Endothelial cell of umbilical vein (primary cell): ENCODE data around the gene TMEM217. TPM values are rescaled to one million over a fixed set of nuclear protein-coding genes. Genes with fewer than 3 reads are reported as not detected.

Experiments
- BruUV-seq: library from RNA; stranded (reverse); fragments of 400-500 nt; replicated peaks from 2 replicates; lab custom pipeline; 2021; lab: Mats Ljungman, UMichigan
- CTCF ChIA-PET: fragments of 300-600, 350-600 bp; sonication (Branson Sonifier 250); formaldehyde crosslinking; loops from one replicate; lab custom pipeline; 2021; ENCODE audit warnings: antibody characterized with exemption, inconsistent platforms; lab: Charles Lee
- POLR2A ChIA-PET: fragments of 300-600, 350-600 bp; sonication (Branson Sonifier 250); formaldehyde crosslinking; loops from one replicate; lab custom pipeline; 2021; ENCODE audit warnings: antibody characterized with exemption, inconsistent platforms; lab: Charles Lee
- DNase-seq: peaks from one replicate; pipeline ENCODE4 v3.0.0-alpha.2; 2011; ENCODE audit warnings: low read depth, low spot score
- FAIRE-seq: peaks from 2 replicates; lab custom pipeline; 2011; peaks lifted over from hg19 to GRCh38; lab: Jason Lieb, UNC
- H2AFZ ChIP-seq: 2 replicates; pipeline ENCODE4 v1.6.0; 2012; ENCODE audit warnings: low read depth, low read length, control low read depth, inconsistent platforms
- H3K27ac ChIP-seq: 2 replicates; pipeline ENCODE4 v1.5.1; 2011; ENCODE audit warnings: low read depth, mild to moderate bottlenecking, control low read depth, low read length, moderate library complexity; ENCODE audit not compliant: insufficient read depth
- H3K27me3 ChIP-seq, 2 experiments: 2 replicates each; pipeline versions ENCODE4 v1.6.0 to v1.6.1; 2011; ENCODE audit warnings: low read length in 2 of 2, mixed read lengths in 1 of 2; ENCODE audit not compliant: control insufficient read depth in 2 of 2, insufficient read depth in 2 of 2
- H3K36me3 ChIP-seq, 2 experiments: 2 replicates in 1 of 2; 3 replicates in 1 of 2; pipeline ENCODE4 v1.5.1; 2011; ENCODE audit warnings: low read length in 2 of 2, mild to moderate bottlenecking in 1 of 2, moderate library complexity in 1 of 2; ENCODE audit not compliant: control insufficient read depth in 2 of 2, insufficient read depth in 2 of 2; ENCODE audit errors: extremely low read depth in 1 of 2
- H3K4me1 ChIP-seq: 3 replicates; pipeline ENCODE4 v1.5.1; 2011; ENCODE audit warnings: mild to moderate bottlenecking, low read length; ENCODE audit not compliant: control insufficient read depth, insufficient read depth; ENCODE audit errors: extremely low read depth
- H3K4me2 ChIP-seq: 2 replicates; pipeline ENCODE4 v1.6.1; 2011; ENCODE audit warnings: low read length, control low read depth, mixed read lengths; ENCODE audit not compliant: insufficient read depth
- H3K4me3 ChIP-seq, 3 experiments: fragments of 200-600 bp in 1 of 3; sonication (generic), shearing (Covaris generic) in 1 of 3; replicated peaks in 1 of 3; 2 replicates each; pipeline ENCODE4 v1.5.1; 2011 to 2016; ENCODE audit warnings: control low read depth in 3 of 3, low read length in 3 of 3, mild to moderate bottlenecking in 2 of 3, inconsistent platforms in 1 of 3, low read depth in 1 of 3, moderate library complexity in 1 of 3; ENCODE audit not compliant: insufficient read depth in 1 of 3
- H3K79me2 ChIP-seq: 2 replicates; pipeline ENCODE4 v1.6.0; 2012; ENCODE audit warnings: low read length, inconsistent platforms; ENCODE audit not compliant: control insufficient read depth, insufficient read depth
- H3K9ac ChIP-seq: replicated peaks from 2 replicates; pipeline ENCODE3; 2011; ENCODE audit warnings: low read length, control low read depth; ENCODE audit not compliant: insufficient read depth; ENCODE audit errors: extremely low read depth
- H3K9me1 ChIP-seq: replicated peaks from 3 replicates; pipeline ENCODE4 v1.6.0; 2011; ENCODE audit warnings: mild to moderate bottlenecking, low read length; ENCODE audit not compliant: control insufficient read depth, insufficient read depth; ENCODE audit errors: extremely low read depth
- H3K9me3 ChIP-seq: replicated peaks from 2 replicates; pipeline ENCODE4 v1.5.1; 2012; ENCODE audit warnings: low read length, inconsistent platforms; ENCODE audit not compliant: control insufficient read depth, insufficient read depth
- H4K20me1 ChIP-seq: replicated peaks from 2 replicates; pipeline ENCODE3; 2011; ENCODE audit warnings: mild to moderate bottlenecking, low read length; ENCODE audit not compliant: control insufficient read depth, insufficient read depth; ENCODE audit errors: extremely low read depth
- FOS ChIP-seq: IDR thresholded peaks from 2 replicates; pipeline ENCODE4 v1.6.1; 2011; ENCODE audit warnings: mild to moderate bottlenecking, low read length, moderate library complexity, borderline replicate concordance; ENCODE audit not compliant: insufficient read depth
- JUN ChIP-seq: IDR thresholded peaks from 2 replicates; pipeline ENCODE4 v1.6.1; 2011; ENCODE audit warnings: borderline replicate concordance, low read depth; ENCODE audit not compliant: insufficient read length, insufficient read depth
- MYC ChIP-seq: IDR thresholded peaks from one replicate; pipeline ENCODE4 v1.6.1; 2011; ENCODE audit warnings: mild to moderate bottlenecking, low read depth, low read length
- POLR2AphosphoS5 ChIP-seq: IDR thresholded peaks from 2 replicates; pipeline ENCODE4 v1.6.1; 2012; ENCODE audit warnings: low read depth, mild to moderate bottlenecking, control low read depth, low read length, moderate library complexity; ENCODE audit not compliant: insufficient read depth
- dilution Hi-C: fragments of 300-500 bp; cut with MboI; formaldehyde crosslinking; loops from one replicate; pipeline ENCODE4 v1.15.0; 2019; ENCODE audit warnings: low sequenced_read_pairs; ENCODE audit not compliant: extremely low pct_ligation_motif_present
- intact Hi-C: fragments of 100-400 bp; cut with micrococcal nuclease; formaldehyde crosslinking; loops from one replicate; pipeline ENCODE4 v1.10.0; 2022
- polyA plus RNA-seq, 4 experiments: library from polyadenylated mRNA; depleted of rRNA in 3 of 4; stranded (reverse) in 3 of 4; unstranded in 1 of 4; fragments of >200 nt; gene quantifications; 2 replicates each; pipeline versions ENCODE4 v1.2.1 to v1.2.3, GENCODE V29; 2011 to 2012; ENCODE audit warnings: missing spikeins in 1 of 4
- total RNA-seq: library from RNA; stranded (reverse); gene quantifications from 2 replicates; pipeline ENCODE4 v1.2.3, GENCODE V29; 2021

Gene TMEM217
- total and polyA plus RNA-seq, 2 donors (not counting 3 experiments of a cell fraction or from before 2014, with no cell fraction given) = 6.8 to 15.8 TPM

DNA sequence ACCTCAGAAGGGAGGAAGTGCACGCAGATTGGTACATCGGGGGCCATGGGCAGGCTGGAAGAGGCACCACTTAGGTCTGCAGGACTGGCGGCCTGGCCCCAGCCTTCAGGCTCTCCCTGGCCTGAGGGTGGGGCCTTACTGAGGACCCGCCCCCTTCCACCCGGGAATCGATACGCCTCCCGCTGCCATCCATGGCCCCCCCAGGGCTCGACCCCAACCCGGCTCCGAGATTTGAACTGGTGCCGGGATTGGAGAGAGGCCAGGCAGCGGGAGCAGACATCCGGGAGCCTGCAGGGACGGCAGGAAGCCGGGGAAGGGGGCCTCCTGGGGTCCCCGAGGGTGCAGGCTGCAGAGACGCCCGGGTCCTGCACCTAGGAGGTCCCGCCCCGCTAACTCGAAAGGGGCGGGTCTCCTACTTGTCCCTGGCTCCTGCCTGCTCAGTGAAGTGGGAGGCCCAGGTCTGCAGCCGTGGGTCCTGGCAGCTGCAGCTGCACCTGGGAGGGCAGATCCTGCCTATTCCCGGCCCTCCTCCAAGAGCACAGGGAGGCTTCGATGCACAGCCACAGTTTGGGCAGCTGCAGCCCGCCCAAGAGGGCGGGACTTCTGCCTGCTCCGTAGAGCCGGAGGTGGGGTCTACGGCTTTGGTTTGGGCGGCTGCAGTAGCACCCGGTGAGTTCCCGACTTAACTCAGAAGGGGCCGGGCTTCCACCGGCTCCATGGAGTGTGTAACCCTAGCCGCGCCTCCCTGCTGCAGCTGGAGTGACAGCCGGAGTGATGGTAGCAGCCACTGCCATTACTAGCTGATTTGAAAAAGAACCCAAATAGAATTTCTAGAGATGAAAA lies 35.6 kb downstream of the TMEM217 start:
- Histone ChIP-seq H3K9me1 (no peaks in the 10 kb centered on the region), H3K27ac (no peak overlapping the region), H4K20me1 (no peaks in the 10 kb centered on the region), H3K4me2 (peak overlapping the region; percentile 57), H3K79me2 (no peaks in the 10 kb centered on the region), H3K27me3 (no peaks in the 10 kb centered on the region), H3K4me1 (peaks cover 7% of the 10 kb centered on the region), H3K9me3 (no peaks in the 10 kb centered on the region), H3K4me3 (peak overlapping the region; percentile 8 to 43 (median 31)), H3K36me3 (no peaks in the 10 kb centered on the region), H3K9ac (peak overlapping the region; percentile 8), H2AFZ (peak overlapping the region; percentile 77)
- peak; percentile 85 for FAIRE-seq
- dilution Hi-C loops (no loop called here), intact Hi-C loops (loop anchor here (2.0 kb wide), 3 partner anchors 18 to 92 kb away; partner anchors contain the start of gene TMEM217)
- BruUV-seq = no TSS peak
- ChIA-PET CTCF (interaction anchor here (0.7 to 1.8 kb wide), 5 partner anchors 9 to 204 kb away, joined by 3 to 6 read pairs (median 4); no protein-coding TSS in a partner anchor), POLR2A (no interaction called here)
- TF ChIP-seq POLR2AphosphoS5 = no peak
- DNase-seq = peak; percentile 86

DNA sequence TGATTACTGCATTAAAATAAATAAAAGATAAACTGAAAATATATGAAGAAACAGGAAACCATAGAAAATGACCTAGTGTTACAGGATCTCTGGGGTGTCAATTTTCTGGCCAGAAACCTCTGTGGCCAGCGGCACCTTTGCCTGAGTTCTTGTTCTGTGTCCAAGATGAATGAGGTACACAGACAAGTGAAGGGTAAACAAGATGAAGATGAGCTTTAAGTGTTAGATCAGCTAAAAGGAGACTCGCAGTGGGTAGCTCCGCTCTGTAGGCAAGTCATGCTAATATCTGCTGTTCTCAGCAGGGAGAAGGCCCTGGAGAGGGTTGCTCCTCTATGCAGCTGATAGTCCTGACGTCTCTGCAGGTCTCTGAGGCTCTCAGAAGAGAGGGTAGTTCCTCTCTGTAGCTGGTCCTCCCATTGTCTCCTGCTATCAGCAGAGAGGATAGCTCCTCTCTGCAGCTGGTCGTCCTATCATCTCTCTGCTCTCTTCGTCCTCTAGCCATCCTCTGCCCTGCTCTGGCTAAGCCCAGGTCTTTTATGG lies 36.3 kb downstream of the TMEM217 start:
- dilution Hi-C loops = no loop called here
- Histone ChIP-seq H3K36me3 (no peaks in the 10 kb centered on the region), H3K4me3 (no peak overlapping the region), H3K9me1 (no peaks in the 10 kb centered on the region), H3K4me2 (peak overlapping the region; percentile 57), H3K27me3 (no peaks in the 10 kb centered on the region), H3K27ac (no peak overlapping the region), H3K9ac (peak overlapping the region; percentile 8), H3K9me3 (no peaks in the 10 kb centered on the region), H2AFZ (peak overlapping the region; percentile 77), H3K79me2 (no peaks in the 10 kb centered on the region), H3K4me1 (peaks cover 7% of the 10 kb centered on the region), H4K20me1 (no peaks in the 10 kb centered on the region)
- intact Hi-C loops = loop anchor here (2.0 kb wide), 3 partner anchors 19 to 93 kb away; partner anchors contain the start of gene TMEM217
- ChIA-PET CTCF (interaction anchor here (1.5 to 1.7 kb wide), 2 partner anchors 8 to 192 kb away, joined by 3 to 4 read pairs; no protein-coding TSS in a partner anchor), POLR2A (no interaction called here)
- BruUV-seq = no TSS peak
- no peak for TF ChIP-seq JUN
- TF ChIP-seq FOS = no peak
- TF ChIP-seq MYC = no peak
- DNase-seq (no peak), FAIRE-seq (no peak)
